ENCODE results near the gene CAPN5. TPM values are rescaled to one million over a fixed set of nuclear protein-coding genes. Genes with fewer than 3 reads are reported as not detected.

The CAPN5 gene
- total and polyA plus RNA-seq, 2 experiments from 2014 or later = 25.2 to 28.8 TPM

DNA sequence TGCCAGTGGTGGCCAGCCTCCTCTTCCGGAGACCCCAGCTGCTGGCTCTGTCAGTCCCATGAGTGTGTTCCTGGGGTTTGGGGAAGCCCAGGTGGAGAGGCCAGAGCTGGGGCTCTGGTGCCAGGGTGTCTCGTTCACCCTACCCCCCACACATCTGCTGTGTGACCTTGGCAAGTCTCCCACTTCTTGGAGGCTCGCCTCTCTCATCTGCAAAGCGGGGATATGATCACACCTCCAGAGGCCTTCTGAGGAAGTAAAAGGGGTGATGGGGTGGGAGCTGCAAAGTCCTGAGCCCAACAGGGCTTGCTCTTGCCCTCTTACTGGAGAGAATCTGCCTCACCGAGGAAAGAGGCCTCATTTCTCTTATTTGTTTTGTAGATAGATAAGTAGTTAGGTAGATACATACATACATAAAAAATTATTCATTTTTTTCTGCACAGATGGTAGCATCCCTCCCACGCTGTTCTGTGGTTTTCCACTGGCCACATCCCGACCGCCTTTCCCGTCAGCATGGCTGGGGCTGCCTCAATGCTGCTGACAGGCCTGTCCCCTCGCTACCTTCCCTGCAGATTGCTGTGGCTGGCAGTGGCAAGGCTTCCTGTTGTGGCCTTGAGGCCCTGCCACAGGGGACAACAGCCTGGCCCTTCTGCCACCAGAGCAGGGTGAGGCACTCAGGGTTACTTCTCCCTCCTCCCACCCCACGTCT lies 85.2 kb downstream of the CAPN5 start:
- Histone ChIP-seq H3K9me2 (replicated peaks; ENCODE audit: insufficient read depth) (no peaks in the 10 kb centered on the region), H3K4me2 (no peak overlapping the region), H2AFZ (no peak overlapping the region), H3K27ac (no peak overlapping the region), H3K36me3 (replicated peaks; ENCODE audit: insufficient read depth, low read depth) (no peaks in the 10 kb centered on the region), H3K79me2 (no peaks in the 10 kb centered on the region), H3K4me1 (ENCODE audit: insufficient read depth) (peaks cover 18% of the 10 kb centered on the region), H3K4me3 (no peak overlapping the region), H4K20me1 (ENCODE audit: insufficient read depth, poor library complexity, severe bottlenecking) (no peaks in the 10 kb centered on the region), H3K9me3 (ENCODE audit: low read depth) (no peaks in the 10 kb centered on the region), H3K27me3 (no peaks in the 10 kb centered on the region)
- DNase-seq (ENCODE audit: low spot score) = no peak
- no peak for TF ChIP-seq EZH2 (IDR thresholded peaks at IDR 0.05; ENCODE audit: borderline replicate concordance)
- TF ChIP-seq, protein P1, sequence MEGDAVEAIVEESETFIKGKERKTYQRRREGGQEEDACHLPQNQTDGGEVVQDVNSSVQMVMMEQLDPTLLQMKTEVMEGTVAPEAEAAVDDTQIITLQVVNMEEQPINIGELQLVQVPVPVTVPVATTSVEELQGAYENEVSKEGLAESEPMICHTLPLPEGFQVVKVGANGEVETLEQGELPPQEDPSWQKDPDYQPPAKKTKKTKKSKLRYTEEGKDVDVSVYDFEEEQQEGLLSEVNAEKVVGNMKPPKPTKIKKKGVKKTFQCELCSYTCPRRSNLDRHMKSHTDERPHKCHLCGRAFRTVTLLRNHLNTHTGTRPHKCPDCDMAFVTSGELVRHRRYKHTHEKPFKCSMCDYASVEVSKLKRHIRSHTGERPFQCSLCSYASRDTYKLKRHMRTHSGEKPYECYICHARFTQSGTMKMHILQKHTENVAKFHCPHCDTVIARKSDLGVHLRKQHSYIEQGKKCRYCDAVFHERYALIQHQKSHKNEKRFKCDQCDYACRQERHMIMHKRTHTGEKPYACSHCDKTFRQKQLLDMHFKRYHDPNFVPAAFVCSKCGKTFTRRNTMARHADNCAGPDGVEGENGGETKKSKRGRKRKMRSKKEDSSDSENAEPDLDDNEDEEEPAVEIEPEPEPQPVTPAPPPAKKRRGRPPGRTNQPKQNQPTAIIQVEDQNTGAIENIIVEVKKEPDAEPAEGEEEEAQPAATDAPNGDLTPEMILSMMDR (IDR thresholded peaks at IDR 0.05; ENCODE audit: poor library complexity) = no peak
- TF ChIP-seq EZH2phosphoT487 (IDR thresholded peaks at IDR 0.05; ENCODE audit: low read depth, severe bottlenecking, unreplicated experiment) = no peak
- 87% methylated on average over 11 of the region's 11 CpGs for WGBS (ENCODE audit: low lambda C conversion rate, missing lambda C conversion rate)

DNA sequence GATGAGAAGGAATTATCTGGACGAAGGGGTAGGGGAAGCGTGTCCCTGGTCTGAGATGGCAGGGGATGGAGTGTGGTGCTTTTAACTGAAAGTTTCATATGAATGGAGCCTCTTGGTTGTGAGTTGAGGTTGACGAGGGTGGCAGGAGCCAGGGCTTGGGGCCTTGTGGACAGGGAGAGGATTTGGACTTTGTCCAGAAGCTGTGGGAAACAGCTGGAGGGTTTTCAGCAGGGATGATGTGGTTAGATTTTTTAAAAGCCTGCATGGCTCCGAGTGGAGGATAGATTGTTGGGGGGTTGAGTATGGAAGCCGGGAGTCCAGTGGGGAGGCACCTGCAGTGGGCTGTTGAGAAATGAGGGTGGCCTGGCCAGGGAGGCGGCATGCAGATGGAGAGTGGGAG lies 86.1 kb downstream of the CAPN5 start:
- Histone ChIP-seq H3K27me3 (no peaks in the 10 kb centered on the region), H3K9me3 (ENCODE audit: low read depth) (no peaks in the 10 kb centered on the region), H3K4me1 (ENCODE audit: insufficient read depth) (peaks cover 14% of the 10 kb centered on the region), H3K79me2 (no peaks in the 10 kb centered on the region), H3K4me2 (no peak overlapping the region), H2AFZ (no peak overlapping the region), H4K20me1 (ENCODE audit: insufficient read depth, poor library complexity, severe bottlenecking) (no peaks in the 10 kb centered on the region), H3K4me3 (no peak overlapping the region), H3K27ac (no peak overlapping the region), H3K9me2 (replicated peaks; ENCODE audit: insufficient read depth) (no peaks in the 10 kb centered on the region), H3K36me3 (replicated peaks; ENCODE audit: insufficient read depth, low read depth) (no peaks in the 10 kb centered on the region)
- DNase-seq (ENCODE audit: low spot score) = no peak
- TF ChIP-seq, protein P1 (IDR thresholded peaks at IDR 0.05; ENCODE audit: poor library complexity) = no peak
- TF ChIP-seq EZH2 (IDR thresholded peaks at IDR 0.05; ENCODE audit: borderline replicate concordance) (no peak), EZH2phosphoT487 (IDR thresholded peaks at IDR 0.05; ENCODE audit: low read depth, severe bottlenecking, unreplicated experiment) (no peak)
- WGBS (ENCODE audit: low lambda C conversion rate, missing lambda C conversion rate) = 75% methylated on average over 6 of the region's 6 CpGs

DNA sequence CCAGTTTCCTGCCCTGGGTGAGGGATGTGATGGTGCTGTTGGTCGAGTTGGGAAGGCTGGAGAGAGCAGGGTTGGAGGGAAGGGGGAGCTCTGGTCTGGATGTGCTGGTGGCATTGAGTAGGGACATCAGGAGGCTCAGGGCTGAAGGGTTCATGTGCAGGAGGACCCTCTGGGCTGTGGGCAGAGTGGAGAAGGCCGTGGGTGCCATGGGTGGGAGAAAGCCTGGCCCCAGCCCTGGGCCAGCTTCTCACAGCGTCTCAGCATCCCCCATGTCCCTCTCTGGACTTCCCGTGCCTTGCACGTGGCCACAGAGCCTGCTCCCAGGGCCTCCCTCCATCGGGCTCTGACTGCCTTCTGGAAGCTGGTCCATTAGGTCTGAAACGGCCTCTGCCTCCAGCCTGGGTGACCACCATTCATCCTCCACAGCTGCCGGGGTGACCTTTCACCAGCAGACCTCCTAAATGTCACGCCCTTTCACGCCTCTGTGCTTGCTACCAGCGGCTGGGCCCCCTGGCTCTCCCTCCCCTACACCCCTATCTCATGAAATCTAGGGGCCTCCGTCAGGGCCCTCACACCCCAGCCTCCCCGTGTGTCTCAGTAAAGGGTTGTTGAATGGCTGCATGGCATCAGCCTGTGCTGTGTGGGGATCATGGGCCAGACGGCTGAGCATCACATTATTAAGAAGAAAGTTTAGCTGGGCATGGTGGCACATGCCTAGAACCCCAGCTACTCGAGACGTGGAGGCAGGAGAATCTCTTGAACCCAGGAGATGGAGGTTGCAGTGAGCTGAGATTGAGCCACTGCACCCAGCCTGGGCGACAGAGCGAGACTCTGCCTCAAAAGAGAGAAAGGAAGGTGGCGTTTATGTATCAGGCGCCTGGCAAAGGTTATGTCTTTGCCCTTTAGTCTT lies 86.8 kb downstream of the CAPN5 start:
- 92% methylated on average over 20 of the region's 20 CpGs for WGBS (ENCODE audit: low lambda C conversion rate, missing lambda C conversion rate)
- Histone ChIP-seq H3K27me3 (no peaks in the 10 kb centered on the region), H2AFZ (no peak overlapping the region), H3K4me1 (ENCODE audit: insufficient read depth) (peaks cover 7% of the 10 kb centered on the region), H3K4me3 (no peak overlapping the region), H3K27ac (no peak overlapping the region), H3K36me3 (replicated peaks; ENCODE audit: insufficient read depth, low read depth) (no peaks in the 10 kb centered on the region), H4K20me1 (ENCODE audit: insufficient read depth, poor library complexity, severe bottlenecking) (no peaks in the 10 kb centered on the region), H3K79me2 (no peaks in the 10 kb centered on the region), H3K9me3 (ENCODE audit: low read depth) (no peaks in the 10 kb centered on the region), H3K9me2 (replicated peaks; ENCODE audit: insufficient read depth) (no peaks in the 10 kb centered on the region), H3K4me2 (no peak overlapping the region)
- TF ChIP-seq, protein P1 (IDR thresholded peaks at IDR 0.05; ENCODE audit: poor library complexity) = no peak
- TF ChIP-seq EZH2 (IDR thresholded peaks at IDR 0.05; ENCODE audit: borderline replicate concordance) (no peak), EZH2phosphoT487 (IDR thresholded peaks at IDR 0.05; ENCODE audit: low read depth, severe bottlenecking, unreplicated experiment) (no peak)
- no peak for DNase-seq (ENCODE audit: low spot score)
